Esophagus squamous epithelium (tissue), 5 donors: Measurements from ENCODE around the gene MOB3B. TPM values are rescaled to one million over a fixed set of nuclear protein-coding genes. Genes with fewer than 3 reads are reported as not detected.
A peak's percentile ranks its signal among the peaks of the same experiment; 100 is the strongest.

ENCODE experiments used
- DNase-seq: peaks from one replicate; lab custom pipeline; 2025; lab: John Stamatoyannopoulos, UW
- H3K27ac ChIP-seq, 4 donors: fragments of 200-600 bp; sonication (generic); one replicate each; pipeline ENCODE4 v1.5.1; 2016 to 2019; ENCODE audit warnings: mild to moderate bottlenecking in 1 of 4
- H3K27me3 ChIP-seq, 4 donors: fragments of 200-600 bp; sonication (generic); 1 replicate in 3 of 4; 2 replicates in 1 of 4; pipeline versions ENCODE4 v1.5.1 to v1.6.0; 2017 to 2021; ENCODE audit warnings: antibody characterized with exemption in 1 of 4
- H3K36me3 ChIP-seq, 3 donors: fragments of 200-600 bp; sonication (generic); one replicate each; pipeline ENCODE4 v1.5.1; 2016 to 2019
- H3K4me1 ChIP-seq, 3 donors: fragments of 200-600 bp; sonication (generic); one replicate each; pipeline ENCODE4 v1.5.1; 2017 to 2019
- H3K4me3 ChIP-seq, 4 donors: fragments of 200-600 bp; sonication (generic); 1 replicate in 3 of 4; 2 replicates in 1 of 4; pipeline ENCODE4 v1.5.1; 2016 to 2019; ENCODE audit warnings: mild to moderate bottlenecking in 2 of 4, moderate library complexity in 1 of 4
- H3K9me3 ChIP-seq, 3 donors: fragments of 200-600 bp; sonication (generic); one replicate each; pipeline ENCODE4 v1.5.1; 2016 to 2019
- POLR2A ChIP-seq, 4 donors: fragments of 450-650 bp; IDR thresholded peaks; one replicate each; pipeline ENCODE4 v1.6.1; 2017; ENCODE audit warnings: antibody characterized with exemption in 4 of 4, mild to moderate bottlenecking in 4 of 4, moderate library complexity in 3 of 4
- WGBS, 2 donors: methylation state at CpG; one replicate each; pipeline ENCODE4 v1.1.5; 2018; 5-methylcytosine and 5-hydroxymethylcytosine counted together
- intact Hi-C: fragments of 100-400 bp; cut with DNase I; formaldehyde crosslinking; loops from one replicate; pipeline ENCODE4 v1.15.0; 2022
- total RNA-seq, 4 donors: library from RNA; depleted of rRNA; stranded (reverse); fragments of >200 nt; gene quantifications; one replicate each; pipeline ENCODE4 v1.1.0, GENCODE V29; 2016
- TF ChIP-seq, protein P1 (sequence below), 6 experiments: fragments of 450-650 bp in 4 of 6; fragments of 200-600 bp in 2 of 6; sonication (generic) in 2 of 6; IDR thresholded peaks; one replicate each; pipeline ENCODE4 v1.5.1; 2016 to 2019; ENCODE audit warnings: antibody characterized with exemption in 6 of 6, mild to moderate bottlenecking in 4 of 6, moderate library complexity in 4 of 6
- donor health status: DM: yes; HTN: yes; CAD: no.

Gene MOB3B
- total RNA-seq, 4 donors from 2014 or later, result 2.2 to 7.6 (median 5.2) TPM

DNA sequence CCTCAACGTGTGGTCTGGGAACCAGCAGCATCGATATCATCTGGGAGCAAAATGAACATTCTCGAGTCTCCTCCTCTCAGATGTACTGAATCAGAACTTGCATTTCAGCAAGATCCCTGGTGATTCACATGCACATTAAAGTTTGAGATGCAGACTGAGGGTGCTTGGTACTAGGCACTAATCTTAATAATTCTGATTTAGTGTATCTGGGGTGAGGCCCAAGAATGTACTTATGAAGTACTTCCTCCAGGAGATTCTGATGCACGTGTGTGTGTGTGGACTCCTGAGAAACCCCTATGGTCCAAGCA, 176.5 kb downstream of the MOB3B start:
- DNase-seq, result no peak
- intact Hi-C loops, result no loop called here
- peaks cover 0 to 1% (median 0%) of the 10 kb centered on the region in 3 donors for H3K36me3 ChIP-seq
- H3K27ac ChIP-seq, result peak overlapping the region in 3 of 4 donors; percentile 15 to 30 (median 26)
- H3K9me3 ChIP-seq, result no peaks in the 10 kb centered on the region
- peaks cover 5 to 45% (median 16%) of the 10 kb centered on the region in 3 donors for H3K4me1 ChIP-seq
- H3K27me3 ChIP-seq, result no peaks in the 10 kb centered on the region
- TF ChIP-seq, protein P1, sequence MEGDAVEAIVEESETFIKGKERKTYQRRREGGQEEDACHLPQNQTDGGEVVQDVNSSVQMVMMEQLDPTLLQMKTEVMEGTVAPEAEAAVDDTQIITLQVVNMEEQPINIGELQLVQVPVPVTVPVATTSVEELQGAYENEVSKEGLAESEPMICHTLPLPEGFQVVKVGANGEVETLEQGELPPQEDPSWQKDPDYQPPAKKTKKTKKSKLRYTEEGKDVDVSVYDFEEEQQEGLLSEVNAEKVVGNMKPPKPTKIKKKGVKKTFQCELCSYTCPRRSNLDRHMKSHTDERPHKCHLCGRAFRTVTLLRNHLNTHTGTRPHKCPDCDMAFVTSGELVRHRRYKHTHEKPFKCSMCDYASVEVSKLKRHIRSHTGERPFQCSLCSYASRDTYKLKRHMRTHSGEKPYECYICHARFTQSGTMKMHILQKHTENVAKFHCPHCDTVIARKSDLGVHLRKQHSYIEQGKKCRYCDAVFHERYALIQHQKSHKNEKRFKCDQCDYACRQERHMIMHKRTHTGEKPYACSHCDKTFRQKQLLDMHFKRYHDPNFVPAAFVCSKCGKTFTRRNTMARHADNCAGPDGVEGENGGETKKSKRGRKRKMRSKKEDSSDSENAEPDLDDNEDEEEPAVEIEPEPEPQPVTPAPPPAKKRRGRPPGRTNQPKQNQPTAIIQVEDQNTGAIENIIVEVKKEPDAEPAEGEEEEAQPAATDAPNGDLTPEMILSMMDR (IDR thresholded peaks at IDR 0.05), result no peak
- TF ChIP-seq POLR2A (IDR thresholded peaks at IDR 0.05), result no peak
- no peak overlapping the region for H3K4me3 ChIP-seq
- WGBS, 2 donors, result 71 to 81% methylated on average over 4 of the region's 4 CpGs

DNA sequence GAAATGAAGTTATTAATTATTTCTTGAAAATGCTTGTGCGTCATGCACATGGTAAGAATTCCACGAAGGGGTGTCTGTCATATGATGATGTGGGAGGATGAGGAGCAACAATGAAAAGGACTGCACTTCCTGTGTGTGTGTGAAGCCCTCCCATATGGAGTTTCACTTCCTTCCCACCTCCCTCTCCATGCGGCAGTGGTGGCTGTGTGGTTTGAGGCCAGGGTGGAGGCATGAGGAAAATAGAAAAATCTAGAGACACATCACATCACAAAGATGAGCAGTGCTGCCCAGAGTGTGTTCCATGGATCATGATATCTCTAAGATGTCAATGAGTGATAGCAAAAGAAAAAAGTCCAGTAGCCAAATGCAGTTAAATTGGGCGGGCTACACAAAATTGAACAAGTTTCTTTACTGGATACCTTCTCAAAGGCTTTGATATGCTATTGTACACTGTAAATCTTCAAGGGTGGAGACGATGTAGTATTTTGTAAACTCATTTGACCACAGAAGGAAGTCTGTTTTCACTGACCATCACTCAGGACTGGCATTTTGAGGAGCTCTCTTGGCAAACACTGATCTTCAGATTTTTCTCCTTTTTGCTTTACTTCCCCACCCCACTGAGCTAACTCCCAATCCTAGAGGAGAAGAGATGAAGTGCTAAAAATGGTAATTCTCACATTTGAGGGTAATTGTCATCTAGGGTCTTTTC, 177.0 kb downstream of the MOB3B start:
- Histone ChIP-seq H3K27me3 (no peaks in the 10 kb centered on the region), H3K36me3 (no peaks in the 10 kb centered on the region), H3K4me3 (no peak overlapping the region), H3K27ac (peak overlapping the region in 3 of 4 donors; percentile 15 to 30 (median 26)), H3K4me1 (peaks cover 5 to 45% (median 16%) of the 10 kb centered on the region in 3 donors), H3K9me3 (no peaks in the 10 kb centered on the region)
- 73 to 75% methylated on average over 5 of the region's 5 CpGs for WGBS, 2 donors
- intact Hi-C loops, result no loop called here
- DNase-seq, result no peak
- TF ChIP-seq, protein P1 (IDR thresholded peaks at IDR 0.05), result no peak
- TF ChIP-seq POLR2A (IDR thresholded peaks at IDR 0.05), result no peak

DNA sequence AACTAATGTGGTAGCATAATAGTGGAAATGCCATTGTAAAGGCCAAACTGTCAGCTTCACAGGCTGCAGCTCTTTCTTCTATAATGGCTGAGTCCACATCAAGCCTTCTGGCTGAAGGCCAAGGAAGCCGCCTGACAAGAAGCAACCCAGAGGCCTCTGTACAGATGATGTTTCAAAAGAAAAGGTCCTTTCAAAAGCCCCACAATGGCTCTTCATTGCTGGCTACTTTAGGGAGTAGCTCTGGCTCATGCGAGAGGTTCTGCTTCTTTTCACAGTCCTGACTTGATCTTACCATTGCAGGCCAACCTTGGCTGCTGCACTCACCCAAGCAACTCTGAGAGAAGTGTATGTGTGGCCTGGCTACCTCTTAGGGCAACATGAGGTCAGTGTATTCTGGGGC, 178.2 kb downstream of the MOB3B start:
- H3K27me3 ChIP-seq, result no peaks in the 10 kb centered on the region
- intact Hi-C loops, result no loop called here

DNA sequence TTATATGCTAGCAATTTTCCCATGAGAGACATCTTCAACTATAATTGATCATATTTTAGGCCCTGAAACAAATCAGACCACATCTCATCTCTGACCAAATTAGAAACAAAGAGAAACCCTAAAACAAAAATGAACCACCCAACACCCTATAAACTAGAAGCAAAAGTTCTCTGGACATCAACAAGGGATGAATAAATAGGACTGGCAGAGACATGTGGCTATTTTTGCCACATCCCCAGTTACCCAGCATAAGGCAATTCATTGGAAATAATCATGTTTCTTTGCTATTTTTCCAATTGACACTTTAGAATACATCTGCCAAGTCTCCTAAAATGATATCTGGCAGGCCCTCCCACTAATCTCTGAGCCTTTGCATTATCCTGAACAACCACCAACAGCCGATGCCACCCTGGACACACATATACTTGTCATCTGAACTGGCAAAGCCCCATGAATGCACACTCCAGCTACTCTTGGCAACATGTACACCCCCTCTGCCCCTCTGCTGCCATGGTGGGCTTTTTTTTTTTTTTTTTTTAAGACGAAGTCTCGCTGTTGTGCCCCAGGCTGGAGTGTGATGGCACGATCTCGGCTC, 179.1 kb downstream of the MOB3B start:
- H3K9me3 ChIP-seq, result no peaks in the 10 kb centered on the region
- DNase-seq, result no peak
- 84 to 95% methylated on average over 5 of the region's 5 CpGs for WGBS, 2 donors
- H3K27ac ChIP-seq, result no peak overlapping the region
- H3K36me3 ChIP-seq, result no peaks in the 10 kb centered on the region
- H3K27me3 ChIP-seq, result no peaks in the 10 kb centered on the region
- TF ChIP-seq POLR2A (IDR thresholded peaks at IDR 0.05), result no peak
- TF ChIP-seq, protein P1 (IDR thresholded peaks at IDR 0.05), result no peak
- intact Hi-C loops, result no loop called here
- peaks cover 5 to 45% (median 16%) of the 10 kb centered on the region in 3 donors for H3K4me1 ChIP-seq
- no peak overlapping the region for H3K4me3 ChIP-seq

More for the DNA sequence above, 178.2 kb downstream of the MOB3B start:
- Histone ChIP-seq H3K4me1 (peaks cover 5 to 45% (median 16%) of the 10 kb centered on the region in 3 donors), H3K36me3 (no peaks in the 10 kb centered on the region), H3K9me3 (no peaks in the 10 kb centered on the region), H3K27ac (peak overlapping the region in 1 of 4 donors; percentile 21), H3K4me3 (no peak overlapping the region)
- WGBS, 2 donors, result 14 to 55% methylated on average over 1 to 2 of the region's 2 CpGs
- no peak for TF ChIP-seq POLR2A (IDR thresholded peaks at IDR 0.05)
- TF ChIP-seq, protein P1 (IDR thresholded peaks at IDR 0.05), result no peak
- no peak for DNase-seq

DNA sequence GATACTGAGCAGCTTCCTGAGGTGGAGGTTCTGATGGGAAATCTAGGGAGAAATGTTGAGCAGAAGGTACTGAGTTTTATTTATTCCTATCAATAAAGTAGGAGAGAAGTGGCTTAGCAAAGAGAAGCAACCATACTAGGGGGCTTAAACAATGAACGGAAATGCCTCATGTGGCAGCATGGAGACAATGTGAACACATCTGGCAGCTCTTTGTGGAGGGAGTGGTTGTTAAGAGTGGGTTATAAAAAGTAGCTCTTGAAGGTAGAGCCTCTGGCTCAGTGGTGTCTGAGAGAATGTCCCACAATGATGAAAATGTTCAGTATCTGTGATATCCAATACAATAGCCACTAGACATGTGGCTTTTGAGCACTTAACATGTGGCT, 179.9 kb downstream of the MOB3B start:
- no peak for DNase-seq
- 43 to 64% methylated on average over 1 of the region's 1 CpG for WGBS, 2 donors
- Histone ChIP-seq H3K27me3 (no peaks in the 10 kb centered on the region), H3K9me3 (no peaks in the 10 kb centered on the region), H3K27ac (no peak overlapping the region), H3K36me3 (no peaks in the 10 kb centered on the region), H3K4me3 (no peak overlapping the region), H3K4me1 (peaks cover 5 to 45% (median 16%) of the 10 kb centered on the region in 3 donors)
- intact Hi-C loops, result no loop called here
- no peak for TF ChIP-seq POLR2A (IDR thresholded peaks at IDR 0.05)
- TF ChIP-seq, protein P1 (IDR thresholded peaks at IDR 0.05), result no peak
